ENCODE results near the gene ADGRE3. TPM values are rescaled to one million over a fixed set of nuclear protein-coding genes. Genes with fewer than 3 reads are reported as not detected.

Gene ADGRE3
- total RNA-seq, 1 donor from 2014 or later, result not detected

- Mint-ChIP-seq H3K27me3 (ENCODE audit: unreplicated experiment) (no peaks in the 10 kb centered on the region), H3K4me1 (ENCODE audit: unreplicated experiment) (no peaks in the 10 kb centered on the region), H3K4me3 (ENCODE audit: unreplicated experiment) (no peak overlapping the region), H3K27ac (ENCODE audit: unreplicated experiment) (no peak overlapping the region), H3K9me3 (ENCODE audit: unreplicated experiment) (no peaks in the 10 kb centered on the region), H3K36me3 (ENCODE audit: unreplicated experiment) (no peaks in the 10 kb centered on the region)
- no peak for TF ChIP-seq CTCF (IDR thresholded peaks at IDR 0.05)
- no peak for DNase-seq (ENCODE audit: extremely low spot score, unreplicated experiment)
Observed at GRCh38 chr19:14580623-14581237, 93.9 kb downstream of the ADGRE3 start.

- H3K9me3 Mint-ChIP-seq (ENCODE audit: unreplicated experiment), result no peaks in the 10 kb centered on the region
- TF ChIP-seq CTCF (IDR thresholded peaks at IDR 0.05), result no peak
- no peaks in the 10 kb centered on the region for H3K36me3 Mint-ChIP-seq (ENCODE audit: unreplicated experiment)
- H3K27me3 Mint-ChIP-seq (ENCODE audit: unreplicated experiment), result no peaks in the 10 kb centered on the region
- no peak overlapping the region for H3K4me3 Mint-ChIP-seq (ENCODE audit: unreplicated experiment)
- H3K4me1 Mint-ChIP-seq (ENCODE audit: unreplicated experiment), result peaks cover 4% of the 10 kb centered on the region
- no peak for DNase-seq (ENCODE audit: extremely low spot score, unreplicated experiment)
- no peak overlapping the region for H3K27ac Mint-ChIP-seq (ENCODE audit: unreplicated experiment)
Observed at GRCh38 chr19:14577885-14578427, 96.7 kb downstream of the ADGRE3 start.

- Mint-ChIP-seq H3K27me3 (ENCODE audit: unreplicated experiment) (no peaks in the 10 kb centered on the region), H3K27ac (ENCODE audit: unreplicated experiment) (no peak overlapping the region), H3K4me3 (ENCODE audit: unreplicated experiment) (no peak overlapping the region), H3K4me1 (ENCODE audit: unreplicated experiment) (peaks cover 4% of the 10 kb centered on the region), H3K36me3 (ENCODE audit: unreplicated experiment) (no peaks in the 10 kb centered on the region), H3K9me3 (ENCODE audit: unreplicated experiment) (no peaks in the 10 kb centered on the region)
- no peak for TF ChIP-seq CTCF (IDR thresholded peaks at IDR 0.05)
- DNase-seq (ENCODE audit: extremely low spot score, unreplicated experiment), result no peak
Observed at GRCh38 chr19:14577264-14577663, 97.4 kb downstream of the ADGRE3 start.

- Mint-ChIP-seq H3K27me3 (ENCODE audit: unreplicated experiment) (no peaks in the 10 kb centered on the region), H3K4me3 (ENCODE audit: unreplicated experiment) (no peak overlapping the region), H3K36me3 (ENCODE audit: unreplicated experiment) (no peaks in the 10 kb centered on the region), H3K4me1 (ENCODE audit: unreplicated experiment) (peaks cover 11% of the 10 kb centered on the region), H3K9me3 (ENCODE audit: unreplicated experiment) (no peaks in the 10 kb centered on the region), H3K27ac (ENCODE audit: unreplicated experiment) (no peak overlapping the region)
- no peak for DNase-seq (ENCODE audit: extremely low spot score, unreplicated experiment)
- TF ChIP-seq CTCF (IDR thresholded peaks at IDR 0.05), result no peak
Observed at GRCh38 chr19:14576363-14576762, 98.3 kb downstream of the ADGRE3 start.

GRCh38 chr19:14575428-14575980 lies 99.1 kb downstream of the ADGRE3 start:
- no peak for TF ChIP-seq CTCF (IDR thresholded peaks at IDR 0.05)
- no peaks in the 10 kb centered on the region for H3K36me3 Mint-ChIP-seq (ENCODE audit: unreplicated experiment)
- no peak overlapping the region for H3K27ac Mint-ChIP-seq (ENCODE audit: unreplicated experiment)
- H3K9me3 Mint-ChIP-seq (ENCODE audit: unreplicated experiment), result no peaks in the 10 kb centered on the region
- no peaks in the 10 kb centered on the region for H3K27me3 Mint-ChIP-seq (ENCODE audit: unreplicated experiment)
- H3K4me3 Mint-ChIP-seq (ENCODE audit: unreplicated experiment), result no peak overlapping the region
- no peak for DNase-seq (ENCODE audit: extremely low spot score, unreplicated experiment)
- peaks cover 19% of the 10 kb centered on the region for H3K4me1 Mint-ChIP-seq (ENCODE audit: unreplicated experiment)
